ENCODE measurements around the gene ZNF600. TPM values are rescaled to one million over a fixed set of nuclear protein-coding genes. Genes with fewer than 3 reads are reported as not detected.
"Not testable (repeated sequence)": the region's sequence is repeated elsewhere in the genome, so short reads cannot be mapped to it uniquely, and the experiment has no call there.

ZNF600 gene
- total RNA-seq: 10 to 100 TPM in 2 of 4 donors, 1 to 10 TPM in 2; 8.1 to 30.0 (median 10.9) TPM

- Histone ChIP-seq H3K4me3 (peak within 1 kb of the TSS; percentile 75), H3K27ac (peak within 1 kb of the TSS; percentile 73), H3K4me1 (peaks cover 16% of the 10 kb centered on the region)
- peak; percentile 94 to 96 for DNase-seq (ENCODE audit: low spot score in 2 of 2)
- H3K27me3 ChIP-seq, H3K9me3 ChIP-seq, H3K36me3 ChIP-seq: not testable (repeated sequence)
- WGBS: 1% methylated on average over 43 of the region's 47 CpGs
- TF ChIP-seq, protein P1, sequence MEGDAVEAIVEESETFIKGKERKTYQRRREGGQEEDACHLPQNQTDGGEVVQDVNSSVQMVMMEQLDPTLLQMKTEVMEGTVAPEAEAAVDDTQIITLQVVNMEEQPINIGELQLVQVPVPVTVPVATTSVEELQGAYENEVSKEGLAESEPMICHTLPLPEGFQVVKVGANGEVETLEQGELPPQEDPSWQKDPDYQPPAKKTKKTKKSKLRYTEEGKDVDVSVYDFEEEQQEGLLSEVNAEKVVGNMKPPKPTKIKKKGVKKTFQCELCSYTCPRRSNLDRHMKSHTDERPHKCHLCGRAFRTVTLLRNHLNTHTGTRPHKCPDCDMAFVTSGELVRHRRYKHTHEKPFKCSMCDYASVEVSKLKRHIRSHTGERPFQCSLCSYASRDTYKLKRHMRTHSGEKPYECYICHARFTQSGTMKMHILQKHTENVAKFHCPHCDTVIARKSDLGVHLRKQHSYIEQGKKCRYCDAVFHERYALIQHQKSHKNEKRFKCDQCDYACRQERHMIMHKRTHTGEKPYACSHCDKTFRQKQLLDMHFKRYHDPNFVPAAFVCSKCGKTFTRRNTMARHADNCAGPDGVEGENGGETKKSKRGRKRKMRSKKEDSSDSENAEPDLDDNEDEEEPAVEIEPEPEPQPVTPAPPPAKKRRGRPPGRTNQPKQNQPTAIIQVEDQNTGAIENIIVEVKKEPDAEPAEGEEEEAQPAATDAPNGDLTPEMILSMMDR (IDR thresholded peaks at IDR 0.05): peak in 1 of 2 donors; percentile 34
- peak in 1 of 3 donors; percentile 24 for TF ChIP-seq POLR2AphosphoS5 (IDR thresholded peaks at IDR 0.05)
These were observed at the start of gene ZNF600 for GRCh38 chr19:52786464-52787354. TSS of gene ZNF600 (minus strand) at chr19:52786791. CDS start at chr19:52778888, 7,903 bp downstream.

GRCh38 chr19:52834289-52834688, 47.7 kb upstream of the ZNF600 start:
- not testable (repeated sequence) for H3K4me3 ChIP-seq; H3K27ac ChIP-seq; DNase-seq (ENCODE audit: low spot score in 2 of 2); H3K27me3 ChIP-seq; H3K4me1 ChIP-seq
- Histone ChIP-seq H3K36me3 (peaks cover 13% of the 10 kb centered on the region), H3K9me3 (peaks cover 18% of the 10 kb centered on the region)
- WGBS: 73% methylated on average over 1 of the region's 1 CpG

GRCh38 chr19:52833541-52833940, 47.0 kb upstream of the ZNF600 start:
- not testable (repeated sequence) for DNase-seq (ENCODE audit: low spot score in 2 of 2); H3K4me1 ChIP-seq; H3K27me3 ChIP-seq; H3K36me3 ChIP-seq; H3K4me3 ChIP-seq; H3K27ac ChIP-seq
- peaks cover 11% of the 10 kb centered on the region for H3K9me3 ChIP-seq
- 52% methylated on average over 3 of the region's 5 CpGs for WGBS

DNA sequence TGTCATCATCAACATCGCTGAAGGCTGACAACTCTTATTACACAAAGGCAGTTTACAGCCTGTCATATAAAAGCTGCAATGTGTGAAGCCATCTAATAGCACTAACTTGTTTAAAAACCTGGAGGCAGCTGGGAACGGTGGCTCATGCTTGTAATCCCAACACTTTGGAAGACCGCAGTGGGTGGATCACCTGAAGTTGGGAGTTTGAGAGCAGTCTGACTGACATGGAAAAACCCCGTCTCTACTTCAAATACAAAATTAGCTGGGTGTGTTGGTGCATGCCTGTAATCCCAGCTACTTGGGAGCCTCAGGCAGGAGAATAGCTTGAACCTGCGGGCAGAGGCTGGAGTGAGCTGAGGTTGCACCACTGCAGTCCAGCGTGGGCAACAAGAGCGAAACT, 43.3 kb upstream of the ZNF600 start:
- H3K9me3 ChIP-seq; H3K4me1 ChIP-seq; DNase-seq (ENCODE audit: low spot score in 2 of 2); H3K36me3 ChIP-seq; H3K27ac ChIP-seq; H3K27me3 ChIP-seq; H3K4me3 ChIP-seq: not testable (repeated sequence)
- 64% methylated on average over 7 of the region's 7 CpGs for WGBS

DNA sequence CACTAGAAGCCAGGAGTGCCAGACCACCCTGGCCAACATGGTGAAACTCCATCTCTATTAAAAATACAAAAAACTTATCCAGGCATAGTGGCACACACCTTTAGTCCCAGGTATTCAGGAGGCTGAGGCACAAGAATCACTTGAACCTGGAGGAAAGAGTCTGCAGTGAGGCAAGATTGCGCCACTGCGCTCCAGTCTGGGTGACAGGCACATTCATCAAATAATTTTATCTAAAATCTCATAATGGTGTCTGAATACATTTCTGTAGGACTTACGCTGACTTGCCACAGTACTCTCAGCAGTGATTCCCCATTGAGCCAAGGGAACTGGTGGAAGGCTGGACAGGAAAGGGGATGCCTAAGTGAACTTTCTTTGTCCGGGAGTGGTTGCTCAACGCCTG, 39.2 kb upstream of the ZNF600 start:
- Histone ChIP-seq H3K27ac (no peak overlapping the region), H3K4me3 (no peak overlapping the region), H3K27me3 (no peaks in the 10 kb centered on the region), H3K4me1 (peaks cover 1% of the 10 kb centered on the region), H3K36me3 (no peaks in the 10 kb centered on the region), H3K9me3 (peaks cover 4% of the 10 kb centered on the region)
- no peak for TF ChIP-seq POLR2A (IDR thresholded peaks at IDR 0.05)
- TF ChIP-seq POLR2AphosphoS5 (IDR thresholded peaks at IDR 0.05): no peak
- TF ChIP-seq, protein P1 (IDR thresholded peaks at IDR 0.05): no peak
- no peak for TF ChIP-seq EP300 (IDR thresholded peaks at IDR 0.05)
- WGBS: 88% methylated on average over 5 of the region's 5 CpGs
- DNase-seq (ENCODE audit: low spot score in 2 of 2): no peak

DNA sequence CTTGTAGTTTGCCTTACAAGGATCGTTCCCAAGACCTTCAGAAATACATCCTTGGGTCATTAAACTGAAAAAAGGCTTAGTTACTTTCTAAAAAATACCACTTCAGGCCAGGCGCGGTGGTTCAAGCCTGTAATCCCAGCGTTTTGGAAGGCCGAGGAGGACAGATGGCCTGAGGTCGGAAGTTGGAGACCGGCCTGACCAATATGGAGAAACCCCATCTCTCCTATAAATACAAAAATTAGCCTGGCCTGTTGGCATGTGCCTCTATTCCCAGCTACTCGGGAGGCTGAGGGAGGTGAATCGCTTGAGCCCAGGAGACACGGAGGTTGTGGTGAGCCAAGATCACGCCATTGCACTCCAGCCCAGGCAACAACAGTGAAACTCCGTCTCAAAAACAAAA, 37.1 kb upstream of the ZNF600 start:
- no peak overlapping the region for H3K27ac ChIP-seq
- DNase-seq (ENCODE audit: low spot score in 2 of 2): no peak
- no peaks in the 10 kb centered on the region for H3K36me3 ChIP-seq
- 93% methylated on average over 12 of the region's 12 CpGs for WGBS
- peaks cover 6% of the 10 kb centered on the region for H3K4me1 ChIP-seq
- peaks cover 4% of the 10 kb centered on the region for H3K9me3 ChIP-seq
- H3K4me3 ChIP-seq: no peak overlapping the region
- no peaks in the 10 kb centered on the region for H3K27me3 ChIP-seq
- TF ChIP-seq POLR2A (IDR thresholded peaks at IDR 0.05) (no peak), EP300 (IDR thresholded peaks at IDR 0.05) (no peak), POLR2AphosphoS5 (IDR thresholded peaks at IDR 0.05) (no peak)
- TF ChIP-seq, protein P1 (IDR thresholded peaks at IDR 0.05): no peak

- WGBS: 3% methylated on average over 27 of the region's 44 CpGs
- H3K9me3 ChIP-seq: not testable (repeated sequence)
These were observed 34.8 kb upstream of the ZNF600 start, which contains the start of gene ZNF28 for GRCh38 chr19:52821204-52821960. TSS of gene ZNF28 (minus strand) at chr19:52821633. CDS start at chr19:52817958, 3,675 bp downstream.

DNA sequence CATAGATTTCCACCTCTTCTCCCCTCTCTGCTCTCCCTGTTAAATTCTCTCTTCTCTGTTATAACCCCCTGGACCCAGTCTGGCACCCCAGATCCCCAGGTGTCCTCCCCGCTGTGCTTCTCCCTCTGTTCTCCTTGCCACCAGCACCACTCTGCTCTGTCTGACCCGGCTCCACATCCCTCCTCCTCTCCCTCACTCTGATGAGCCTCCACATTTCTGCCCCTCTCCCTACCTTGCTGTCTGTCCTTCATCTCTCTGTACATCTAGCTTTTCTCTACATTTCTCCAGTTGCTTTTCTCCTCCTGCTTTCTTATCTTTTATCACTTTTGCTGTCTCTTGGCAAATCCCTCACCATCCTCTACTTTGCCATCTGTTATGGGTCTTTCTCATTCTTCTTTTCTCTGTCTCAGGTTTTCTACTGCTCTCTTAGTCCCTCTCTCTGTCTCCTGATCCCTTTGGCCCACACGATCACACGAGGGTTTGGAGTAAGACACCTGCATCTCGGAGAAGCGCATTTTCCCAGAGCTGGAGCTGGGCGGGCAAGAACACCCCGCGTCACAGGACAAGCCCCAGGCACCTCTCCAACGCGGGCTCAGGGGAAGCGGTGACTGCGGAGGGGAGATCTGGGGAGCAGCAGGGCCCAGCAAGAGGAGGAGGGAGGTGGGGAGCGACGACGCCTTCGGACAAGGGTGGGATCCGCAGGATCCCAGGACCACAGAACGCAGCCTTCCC, 34.0 kb upstream of the ZNF600 start:
- H3K4me1 ChIP-seq, H3K27me3 ChIP-seq, H3K9me3 ChIP-seq: not testable (repeated sequence)
- H3K4me3 ChIP-seq: peak overlapping the region; percentile 67
- peak overlapping the region; percentile 56 for H3K27ac ChIP-seq
- whole genome bisulfite sequencing: 8% methylated on average over 19 of the region's 19 CpGs
- DNase-seq (ENCODE audit: low spot score in 2 of 2): peak in 1 of 2 donors; percentile 74
- H3K36me3 ChIP-seq: peaks cover 20% of the 10 kb centered on the region

More at GRCh38 chr19:52821204-52821960, 34.8 kb upstream of the ZNF600 start, which contains the start of gene ZNF28:
- peak; percentile 76 to 81 for DNase-seq (ENCODE audit: low spot score in 2 of 2)
- Histone ChIP-seq H3K36me3 (peaks cover 14% of the 10 kb centered on the region), H3K27ac (peak within 1 kb of the TSS; percentile 56), H3K4me3 (peak within 1 kb of the TSS; percentile 67)
- not testable (repeated sequence) for H3K4me1 ChIP-seq, H3K27me3 ChIP-seq

Measured in suprapubic skin (tissue), 4 donors.